HL-60 (cell line): Measurements from ENCODE around the gene BAG3.
"Not testable (repeated sequence)": the region's sequence is repeated elsewhere in the genome, so short reads cannot be mapped to it uniquely, and the experiment has no call there.

Experiments
- CTCF ChIP-seq: IDR thresholded peaks from one replicate; pipeline ENCODE4 v1.5.1; 2011; ENCODE audit warnings: low read length, control low read depth, inconsistent platforms; ENCODE audit not compliant: insufficient read depth
- REST ChIP-seq: IDR thresholded peaks from 2 replicates; pipeline ENCODE4 v1.6.1; 2012; ENCODE audit warnings: low read depth; ENCODE audit not compliant: insufficient replicate concordance

- not testable (repeated sequence) for TF ChIP-seq CTCF, REST
These were observed 56.2 kb downstream of the BAG3 start for GRCh38 chr10:119707331-119707730.
